Spleen (tissue), 10 donors: ENCODE results near the gene TUBGCP6. TPM values are rescaled to one million over a fixed set of nuclear protein-coding genes. Genes with fewer than 3 reads are reported as not detected.

Source experiments
- polyA plus RNA-seq, 3 donors: library from polyadenylated mRNA; stranded (reverse); fragments of 200-250 nt; gene quantifications; one replicate each; pipeline ENCODE4 v1.2.1, GENCODE V29; 2013
- total RNA-seq, 7 donors: library from RNA; depleted of rRNA in 3 of 7; stranded (reverse); fragments of >200 nt in 3 of 7; fragmentation: NEBNext Ultra II Directional in 4 of 7; extraction: Animal tissue kit (Norgen Biotek cat#: 25700) in 4 of 7; gene quantifications; one replicate each; pipeline versions ENCODE4 v1.1.0 to v1.2.1, GENCODE V29; 2016 to 2021
- donor health status: healthy with polysubstance abuse.
- donor health status: DM: no; HTN: no; CAD: no; lungs with moderate emphysema.
- donor health status: DM: no; HTN: no; CAD: no.
- donor health status: Bipolar disorder and iron deficiency.
- donor health status: healthy.
- donor health status: DM: no; HTN: no; CAD: no.
- donor health status: DM: yes; HTN: yes; CAD: no.

TUBGCP6 gene
- total and polyA plus RNA-seq, 10 donors = 36.0 to 98.0 (median 69.3) TPM

Other genes starting within 250 kb of the TUBGCP6 start
- 1 to 10 TPM in 2 of 7 donors, under 1 TPM in 5; 0.23 to 1.9 (median 0.94) TPM for gene IL17REL, start 232.3 kb downstream of the TUBGCP6 start, total RNA-seq
- gene IL17REL, start 232.3 kb downstream of the TUBGCP6 start, polyA plus RNA-seq = 1 to 10 TPM in 1 of 3 donors, under 1 TPM in 2; 0.21 to 1.2 (median 0.33) TPM
- not detected for gene TTLL8, start 186.7 kb downstream of the TUBGCP6 start, total RNA-seq
- not detected for gene TTLL8, start 186.7 kb downstream of the TUBGCP6 start, polyA plus RNA-seq
- gene MLC1, start 159.6 kb downstream of the TUBGCP6 start, total RNA-seq = 1 to 10 TPM; 1.2 to 4.4 (median 1.9) TPM
- under 1 TPM; 0.17 to 0.74 (median 0.39) TPM for gene MLC1, start 159.6 kb downstream of the TUBGCP6 start, polyA plus RNA-seq
- gene MOV10L1, start 155.0 kb downstream of the TUBGCP6 start, total RNA-seq = under 1 TPM in 2 of 7 donors, not detected in 5; 0.10 to 0.37 TPM
- under 1 TPM in 1 of 3 donors, not detected in 2; 0.15 TPM for gene MOV10L1, start 155.0 kb downstream of the TUBGCP6 start, polyA plus RNA-seq
- gene PANX2, start 74.3 kb downstream of the TUBGCP6 start, total RNA-seq = 1 to 10 TPM in 6 of 7 donors, under 1 TPM in 1; 0.39 to 4.6 (median 2.4) TPM
- under 1 TPM; 0.11 to 0.67 (median 0.24) TPM for gene PANX2, start 74.3 kb downstream of the TUBGCP6 start, polyA plus RNA-seq
- gene TRABD, start 59.1 kb downstream of the TUBGCP6 start, total RNA-seq = 10 to 100 TPM; 49.8 to 66.5 (median 57.7) TPM
- 10 to 100 TPM; 43.3 to 85.8 (median 77.9) TPM for gene TRABD, start 59.1 kb downstream of the TUBGCP6 start, polyA plus RNA-seq
- 10 to 100 TPM; 25.4 to 31.7 (median 29.3) TPM for gene SELENOO, start 44.0 kb downstream of the TUBGCP6 start, total RNA-seq
- 10 to 100 TPM; 26.2 to 70.8 (median 47.0) TPM for gene SELENOO, start 44.0 kb downstream of the TUBGCP6 start, polyA plus RNA-seq
- 100 to 1,000 TPM in 1 of 7 donors, 10 to 100 TPM in 6; 63.6 to 108 (median 70.2) TPM for gene HDAC10, start 6.2 kb upstream of the TUBGCP6 start, total RNA-seq
- 10 to 100 TPM; 25.0 to 69.9 (median 44.7) TPM for gene HDAC10, start 6.2 kb upstream of the TUBGCP6 start, polyA plus RNA-seq
- 10 to 100 TPM in 2 of 7 donors, 1 to 10 TPM in 5; 3.9 to 11.6 (median 6.4) TPM for gene MAPK12, start 16.7 kb upstream of the TUBGCP6 start, total RNA-seq
- gene MAPK12, start 16.7 kb upstream of the TUBGCP6 start, polyA plus RNA-seq = 10 to 100 TPM in 1 of 3 donors, 1 to 10 TPM in 2; 6.9 to 11.0 (median 9.0) TPM
- gene MAPK11, start 25.4 kb upstream of the TUBGCP6 start, total RNA-seq = 10 to 100 TPM in 3 of 7 donors, 1 to 10 TPM in 4; 5.2 to 20.7 (median 9.3) TPM
- gene MAPK11, start 25.4 kb upstream of the TUBGCP6 start, polyA plus RNA-seq = 10 to 100 TPM; 10.7 to 25.3 (median 21.0) TPM
- 100 to 1,000 TPM; 175 to 382 (median 278) TPM for gene PLXNB2, start 62.6 kb upstream of the TUBGCP6 start, total RNA-seq
- gene PLXNB2, start 62.6 kb upstream of the TUBGCP6 start, polyA plus RNA-seq = 100 to 1,000 TPM in 1 of 3 donors, 10 to 100 TPM in 2; 41.9 to 113 (median 68.3) TPM
- 1 to 10 TPM; 4.5 to 8.9 (median 6.0) TPM for gene DENND6B, start 82.0 kb upstream of the TUBGCP6 start, total RNA-seq
- gene DENND6B, start 82.0 kb upstream of the TUBGCP6 start, polyA plus RNA-seq = 10 to 100 TPM in 1 of 3 donors, 1 to 10 TPM in 2; 6.4 to 10.4 (median 9.9) TPM
- gene PPP6R2, start 98.3 kb upstream of the TUBGCP6 start, total RNA-seq = 10 to 100 TPM; 54.0 to 76.2 (median 64.7) TPM
- gene PPP6R2, start 98.3 kb upstream of the TUBGCP6 start, polyA plus RNA-seq = 10 to 100 TPM; 23.6 to 48.7 (median 27.8) TPM
- gene SBF1, start 230.0 kb upstream of the TUBGCP6 start, total RNA-seq = 10 to 100 TPM; 65.2 to 96.9 (median 78.9) TPM
- gene SBF1, start 230.0 kb upstream of the TUBGCP6 start, polyA plus RNA-seq = 10 to 100 TPM; 35.7 to 63.3 (median 36.8) TPM
- gene ADM2, start 236.5 kb upstream of the TUBGCP6 start, total RNA-seq = 1 to 10 TPM; 1.2 to 3.5 (median 2.6) TPM
- 1 to 10 TPM in 2 of 3 donors, under 1 TPM in 1; 0.74 to 2.1 (median 1.3) TPM for gene ADM2, start 236.5 kb upstream of the TUBGCP6 start, polyA plus RNA-seq
- 1 to 10 TPM in 1 of 7 donors, not detected in 6; 2.2 TPM for gene MIOX, start 241.8 kb upstream of the TUBGCP6 start, total RNA-seq
- under 1 TPM; 0.24 to 0.26 (median 0.26) TPM for gene MIOX, start 241.8 kb upstream of the TUBGCP6 start, polyA plus RNA-seq